ENCODE measurements around the gene POU6F2.

DNA sequence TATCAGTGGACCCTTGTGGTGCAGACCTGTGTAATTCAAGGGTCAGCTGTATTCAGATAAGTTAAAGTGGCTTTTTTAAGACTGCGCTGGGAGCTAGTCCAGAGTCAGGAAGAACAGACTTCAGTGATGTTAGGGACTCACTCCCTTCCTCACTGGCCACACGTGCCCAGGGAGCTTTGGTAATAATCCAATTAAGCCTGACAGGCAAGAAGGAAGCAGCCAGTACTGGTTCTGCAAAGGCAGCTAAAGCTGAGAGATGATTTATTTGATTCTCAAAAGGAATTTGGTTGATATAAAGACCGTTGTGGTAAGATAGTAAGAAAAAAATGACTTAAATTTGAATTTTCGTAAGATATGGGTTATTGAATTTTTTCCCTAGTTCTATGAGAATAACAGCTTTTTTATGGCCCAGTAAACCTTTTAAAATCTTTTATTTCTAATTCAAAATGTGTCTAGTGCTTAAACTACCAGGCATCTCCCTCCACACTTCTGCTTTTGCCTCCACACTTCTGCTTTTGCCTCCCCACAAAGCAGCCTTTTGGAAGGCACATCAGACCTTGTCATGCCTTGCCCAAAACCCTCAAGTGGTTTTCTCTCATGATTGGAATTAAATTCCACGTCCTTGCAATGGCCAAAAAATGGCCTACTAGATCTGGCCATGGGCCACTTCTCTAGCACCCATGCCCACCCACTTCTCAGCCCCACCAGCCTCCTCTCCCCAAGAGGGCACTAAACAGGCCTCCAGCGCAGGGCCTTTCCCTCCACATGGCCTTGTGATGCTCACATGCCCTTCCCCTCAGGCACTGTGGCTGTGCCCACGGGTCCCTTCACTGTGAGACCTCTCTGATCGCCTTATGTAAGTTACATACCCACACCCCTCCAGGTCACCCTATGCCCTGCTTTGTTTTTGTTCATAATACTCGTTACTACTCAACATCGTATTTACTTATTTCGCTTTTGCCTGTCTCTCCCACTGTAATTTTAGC is 92.5 kb downstream of the POU6F2 start:
- TF ChIP-seq, protein P1, sequence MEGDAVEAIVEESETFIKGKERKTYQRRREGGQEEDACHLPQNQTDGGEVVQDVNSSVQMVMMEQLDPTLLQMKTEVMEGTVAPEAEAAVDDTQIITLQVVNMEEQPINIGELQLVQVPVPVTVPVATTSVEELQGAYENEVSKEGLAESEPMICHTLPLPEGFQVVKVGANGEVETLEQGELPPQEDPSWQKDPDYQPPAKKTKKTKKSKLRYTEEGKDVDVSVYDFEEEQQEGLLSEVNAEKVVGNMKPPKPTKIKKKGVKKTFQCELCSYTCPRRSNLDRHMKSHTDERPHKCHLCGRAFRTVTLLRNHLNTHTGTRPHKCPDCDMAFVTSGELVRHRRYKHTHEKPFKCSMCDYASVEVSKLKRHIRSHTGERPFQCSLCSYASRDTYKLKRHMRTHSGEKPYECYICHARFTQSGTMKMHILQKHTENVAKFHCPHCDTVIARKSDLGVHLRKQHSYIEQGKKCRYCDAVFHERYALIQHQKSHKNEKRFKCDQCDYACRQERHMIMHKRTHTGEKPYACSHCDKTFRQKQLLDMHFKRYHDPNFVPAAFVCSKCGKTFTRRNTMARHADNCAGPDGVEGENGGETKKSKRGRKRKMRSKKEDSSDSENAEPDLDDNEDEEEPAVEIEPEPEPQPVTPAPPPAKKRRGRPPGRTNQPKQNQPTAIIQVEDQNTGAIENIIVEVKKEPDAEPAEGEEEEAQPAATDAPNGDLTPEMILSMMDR (IDR thresholded peaks at IDR 0.05), result no peak
- no peak for TF ChIP-seq POLR2AphosphoS5 (IDR thresholded peaks at IDR 0.05)

Measured in transverse colon (tissue), 4 donors.